GM15510 (cell line): ENCODE measurements around the gene CCND2.

Source experiments
- POLR2A ChIP-seq: IDR thresholded peaks from 3 replicates; pipeline ENCODE4 v1.6.1; 2011; ENCODE audit warnings: borderline replicate concordance; ENCODE audit not compliant: insufficient read length; ENCODE audit errors: extremely low read depth

The CCND2 gene

GRCh38 chr12:4251216-4251891, 22.2 kb upstream of the CCND2 start:
- no peak for TF ChIP-seq POLR2A

GRCh38 chr12:4251967-4252366, 21.6 kb upstream of the CCND2 start:
- TF ChIP-seq POLR2A = no peak

GRCh38 chr12:4252601-4253000, 21.0 kb upstream of the CCND2 start:
- no peak for TF ChIP-seq POLR2A

DNA sequence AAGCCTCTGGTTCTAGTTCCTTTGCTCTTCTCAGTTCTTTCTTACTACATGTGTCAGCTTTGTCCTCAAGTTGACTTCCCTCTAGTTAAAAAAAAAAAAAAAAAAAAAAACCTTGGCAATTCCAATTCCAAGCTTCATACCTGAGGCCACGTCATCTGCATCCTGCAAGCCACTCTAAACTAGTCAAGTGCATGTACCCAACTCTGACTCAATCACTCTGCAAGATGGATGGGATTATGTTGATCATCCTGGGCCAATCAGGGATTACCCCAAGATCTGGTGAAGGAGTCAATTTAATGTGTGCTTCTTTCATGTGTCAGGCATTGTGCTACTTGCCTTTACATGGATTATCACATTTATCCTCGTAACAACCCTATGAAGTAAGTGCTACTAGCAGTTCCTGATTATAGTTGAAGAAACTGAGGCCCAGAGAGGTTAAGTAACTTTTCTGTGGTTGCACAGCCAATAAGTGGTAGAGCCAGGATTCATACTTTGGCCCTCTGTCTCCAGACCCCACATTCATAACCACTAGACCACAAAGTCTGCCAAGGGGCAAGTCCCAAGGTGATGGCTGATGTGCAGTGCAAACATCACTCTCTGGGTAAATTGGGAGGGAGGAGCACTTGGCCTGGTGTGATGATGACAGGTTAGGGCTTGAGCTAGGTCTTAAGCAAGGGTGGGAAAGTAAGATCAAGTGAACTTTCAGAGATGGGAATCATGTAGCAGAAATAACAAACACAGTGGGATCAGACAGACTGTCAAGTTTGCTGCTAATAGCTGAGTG, 17.3 kb upstream of the CCND2 start:
- TF ChIP-seq POLR2A = no peak

DNA sequence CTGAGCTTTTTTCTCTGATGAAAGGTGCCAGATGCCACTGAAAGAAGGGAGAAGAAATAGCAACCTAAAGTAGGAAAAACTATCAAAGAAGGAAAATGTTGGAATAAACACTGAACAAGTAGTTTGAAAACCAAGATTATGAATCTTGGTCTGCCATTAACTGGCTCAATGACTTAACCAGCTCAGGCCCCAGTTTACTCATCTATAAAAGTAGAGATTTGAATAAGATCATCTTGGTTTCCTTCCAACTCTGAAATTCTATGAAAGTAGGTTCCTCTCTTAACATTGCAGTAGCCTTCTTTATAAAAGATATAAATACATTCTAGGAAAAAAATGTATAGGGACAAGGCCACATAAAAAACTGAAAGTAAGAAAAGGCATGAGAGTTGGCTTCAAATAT, 16.1 kb upstream of the CCND2 start:
- no peak for TF ChIP-seq POLR2A

DNA sequence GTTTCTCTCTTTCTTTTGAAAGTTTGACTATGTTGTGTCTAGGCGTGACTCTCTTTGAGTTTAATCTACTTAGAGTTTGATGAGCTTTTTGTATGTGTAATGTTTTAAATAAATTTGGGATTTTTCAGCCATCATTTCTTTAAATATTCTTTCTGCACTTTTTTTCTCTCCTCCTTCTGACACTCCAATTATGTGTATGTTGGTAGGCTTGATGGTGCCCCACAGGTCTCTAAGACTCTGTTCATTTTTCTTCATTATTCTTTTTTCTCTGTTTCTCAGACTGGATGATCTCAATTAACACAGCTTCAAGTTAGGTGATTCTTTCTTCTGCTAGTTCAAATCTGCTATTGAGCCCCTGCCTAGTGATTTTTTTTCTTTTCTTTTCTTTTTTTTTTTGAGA, 14.5 kb upstream of the CCND2 start:
- no peak for TF ChIP-seq POLR2A

DNA sequence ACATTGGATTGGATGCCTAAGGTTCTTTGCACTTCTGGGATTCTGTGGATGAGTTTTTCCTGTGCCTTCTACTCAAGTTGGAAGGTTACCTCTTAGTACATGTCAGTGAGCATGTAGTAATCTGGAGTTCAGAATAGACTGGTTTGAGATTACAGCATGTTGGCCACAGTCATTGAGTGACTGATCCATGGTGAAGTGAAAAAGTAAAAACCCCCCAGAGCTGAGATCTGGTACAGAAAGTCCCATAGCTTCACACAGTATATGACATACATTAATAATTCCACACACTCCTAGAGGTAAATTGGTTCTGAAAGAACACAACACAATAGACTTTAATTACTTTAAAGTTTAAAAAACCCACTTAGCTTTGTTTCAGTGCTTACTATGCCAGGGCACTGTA, 11.9 kb upstream of the CCND2 start:
- TF ChIP-seq POLR2A = no peak

GRCh38 chr12:4265280-4265679, 8.3 kb upstream of the CCND2 start:
- TF ChIP-seq POLR2A = no peak

GRCh38 chr12:4266990-4267389, 6.6 kb upstream of the CCND2 start:
- TF ChIP-seq POLR2A = no peak

DNA sequence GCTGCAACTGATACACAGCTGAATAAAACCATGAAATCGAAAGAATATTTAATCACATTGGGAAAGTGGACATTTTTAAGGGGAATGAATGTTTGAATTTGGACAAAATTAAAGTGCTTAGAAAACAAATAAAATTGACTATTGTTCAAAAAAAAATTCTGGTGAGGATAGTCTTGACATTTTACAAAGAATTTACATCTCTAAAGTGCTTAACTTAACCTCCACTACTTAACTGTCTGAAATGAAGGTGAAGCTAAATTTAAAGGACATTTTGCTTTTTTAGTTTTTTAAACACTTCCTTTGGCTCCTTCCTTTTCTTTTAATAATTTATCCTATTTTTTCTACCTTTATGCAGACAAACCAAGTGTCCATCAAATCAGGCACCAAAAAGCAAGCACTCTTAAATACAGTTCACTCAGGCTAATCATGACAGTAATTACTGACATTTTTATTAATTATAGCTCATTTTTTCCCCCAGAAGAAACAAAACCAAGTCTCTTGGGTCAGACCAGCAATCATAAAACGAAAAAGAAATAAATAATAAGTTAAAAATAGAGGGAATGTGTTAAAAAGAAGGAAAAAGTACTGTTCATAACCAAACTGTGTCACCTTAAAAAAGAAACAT, 5.7 kb upstream of the CCND2 start:
- no peak for TF ChIP-seq POLR2A

- TF ChIP-seq POLR2A = no peak
These were observed 5.0 kb upstream of the CCND2 start for GRCh38 chr12:4268329-4269181.

GRCh38 chr12:4269279-4269991, 4.1 kb upstream of the CCND2 start:
- peak; percentile 58 for TF ChIP-seq POLR2A

GRCh38 chr12:4270016-4270830, 3.3 kb upstream of the CCND2 start:
- no peak for TF ChIP-seq POLR2A

DNA sequence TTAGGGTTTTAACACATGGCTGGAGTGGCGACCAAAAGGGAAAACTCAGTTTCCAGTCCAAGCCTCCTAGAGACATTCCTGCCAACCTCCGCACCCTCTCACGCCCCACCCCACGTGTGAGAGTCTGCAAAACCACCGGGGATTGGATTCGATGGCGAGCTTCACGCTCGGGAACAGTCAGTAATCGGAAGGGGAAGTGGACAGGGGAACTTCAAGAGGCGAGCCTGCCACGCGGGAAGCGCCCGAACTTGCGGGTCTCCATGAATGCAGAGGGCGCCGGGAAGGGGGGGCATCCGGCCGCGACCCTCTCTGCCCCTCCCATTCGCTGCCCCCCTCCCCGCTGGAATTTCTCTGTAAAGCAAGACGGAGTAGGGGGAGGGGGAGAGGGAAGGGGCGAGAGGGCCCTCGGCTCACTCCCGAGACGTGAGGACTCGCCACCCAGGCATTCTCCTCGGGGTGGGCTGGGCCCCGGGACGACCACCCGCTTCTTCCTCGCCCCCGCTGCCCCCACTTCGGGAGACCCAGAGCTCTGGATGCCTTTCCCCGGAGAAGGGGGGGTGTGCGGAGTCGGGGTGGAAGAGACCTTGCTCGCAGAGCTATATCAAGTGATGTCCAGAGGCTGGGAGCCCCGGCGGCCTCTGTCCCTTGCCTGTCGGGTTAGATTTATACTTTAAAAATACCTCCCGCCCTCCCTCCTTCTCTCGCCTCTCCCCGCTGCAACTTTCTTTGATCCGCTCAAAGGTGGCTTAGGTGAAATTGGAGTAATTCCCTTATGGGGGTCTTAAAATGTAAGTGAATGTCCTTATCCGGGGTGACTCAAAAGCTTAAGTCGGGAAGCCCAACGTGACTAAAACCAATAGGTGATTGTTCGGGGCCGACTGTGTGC, 2.5 kb upstream of the CCND2 start:
- TF ChIP-seq POLR2A = peak; percentile 34
